Measurements from ENCODE around the gene PAXX. TPM values are rescaled to one million over a fixed set of nuclear protein-coding genes. Genes with fewer than 3 reads are reported as not detected.
A peak's percentile ranks its signal among the peaks of the same experiment; 100 is the strongest.

Gene PAXX
- total RNA-seq, 1 experiment from 2014 or later = 60.5 TPM

DNA sequence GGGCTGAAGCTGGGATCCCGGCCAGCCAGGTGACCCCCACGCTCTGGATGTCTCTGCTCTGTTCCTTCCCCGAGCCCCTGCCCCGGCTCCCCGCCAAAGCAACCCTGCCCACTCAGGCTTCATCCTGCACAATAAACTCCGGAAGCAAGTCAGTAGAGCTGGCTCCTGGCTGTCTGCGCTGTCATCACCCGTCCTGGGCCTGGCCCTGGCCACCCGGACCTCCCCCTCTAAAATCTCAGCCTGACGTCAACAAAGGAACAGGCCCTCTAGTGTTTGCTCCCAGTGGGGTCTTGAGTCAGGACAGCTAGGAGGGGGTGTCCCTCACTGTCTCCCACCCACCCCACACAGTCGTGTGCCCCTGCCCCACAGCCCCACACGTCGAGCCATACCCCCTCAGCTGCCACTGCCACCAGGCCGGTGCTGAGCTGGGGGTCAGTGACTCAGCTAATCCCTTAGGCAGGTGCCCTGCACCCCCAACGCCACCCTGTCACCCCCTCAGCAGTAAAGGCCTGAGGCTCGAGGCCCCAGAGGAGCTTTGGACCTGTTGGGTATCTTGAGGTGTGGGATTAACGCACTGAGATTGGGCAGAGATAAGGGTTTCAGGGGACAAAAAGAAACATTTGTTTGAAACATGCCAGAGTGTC is 10.5 kb upstream of the PAXX start:
- no peak for DNase-seq (ENCODE audit: low read depth)

GRCh38 chr9:136982232-136983051 is 9.8 kb upstream of the PAXX start, which contains the start of gene LCNL1:
Gene LCNL1, plus strand, starts transcription at chr9:136982993. Its CDS starts 594 bp downstream, at chr9:136983587.
- no peak for DNase-seq (ENCODE audit: low read depth)

DNA sequence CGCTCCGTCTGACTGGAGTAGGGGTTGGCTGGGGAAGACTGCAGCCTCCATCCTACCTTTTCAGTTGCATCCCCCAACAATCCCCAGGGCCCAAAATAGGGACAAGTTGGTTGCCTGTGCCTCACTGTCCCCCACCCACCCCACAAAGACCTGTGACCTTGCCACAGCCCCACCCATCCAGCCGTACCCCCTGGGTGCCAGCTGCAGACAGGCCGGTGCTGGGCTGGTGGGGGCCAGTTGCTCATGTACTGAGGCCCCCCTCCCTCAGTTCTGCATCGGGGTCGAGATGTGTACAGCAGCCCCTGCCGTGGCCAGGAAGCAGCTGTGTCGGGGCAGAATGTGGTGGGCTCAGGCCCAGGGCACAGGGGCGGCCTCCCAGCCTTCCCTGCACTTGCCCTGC is 9.1 kb upstream of the PAXX start:
- no peak for DNase-seq (ENCODE audit: low read depth)

DNA sequence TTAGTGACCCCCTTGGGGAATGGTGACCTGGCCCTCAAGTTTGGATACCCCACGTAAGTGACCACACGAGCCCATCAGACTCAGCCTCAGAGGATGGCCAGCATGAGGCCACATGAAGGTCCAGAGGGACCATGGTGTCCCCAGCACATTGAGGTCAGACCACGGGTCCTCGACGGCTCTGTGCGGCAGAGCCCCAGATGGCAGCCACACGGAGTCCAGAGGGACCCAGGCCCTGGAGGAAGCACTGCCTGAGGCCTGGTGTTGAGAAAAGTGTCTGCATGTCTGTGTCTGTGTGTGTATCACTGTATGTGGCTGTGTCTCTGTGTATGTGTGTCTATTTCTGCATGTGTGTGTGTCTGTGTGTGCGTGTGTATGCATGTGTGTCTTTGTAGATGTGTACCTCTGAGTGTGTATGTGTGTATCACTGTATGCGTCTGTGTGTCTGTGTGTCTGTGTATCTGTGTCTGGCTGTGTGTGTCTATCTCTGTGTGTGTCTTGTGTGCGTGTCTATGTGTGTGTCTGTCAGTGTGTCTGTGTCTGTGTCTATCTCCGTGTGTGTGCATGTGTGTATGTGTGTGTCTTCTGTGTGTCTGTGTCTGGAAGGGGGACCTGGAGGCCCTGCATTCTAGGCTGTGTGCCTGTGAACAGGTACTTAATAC is 8.4 kb upstream of the PAXX start:
- DNase-seq (ENCODE audit: low read depth) = no peak

DNA sequence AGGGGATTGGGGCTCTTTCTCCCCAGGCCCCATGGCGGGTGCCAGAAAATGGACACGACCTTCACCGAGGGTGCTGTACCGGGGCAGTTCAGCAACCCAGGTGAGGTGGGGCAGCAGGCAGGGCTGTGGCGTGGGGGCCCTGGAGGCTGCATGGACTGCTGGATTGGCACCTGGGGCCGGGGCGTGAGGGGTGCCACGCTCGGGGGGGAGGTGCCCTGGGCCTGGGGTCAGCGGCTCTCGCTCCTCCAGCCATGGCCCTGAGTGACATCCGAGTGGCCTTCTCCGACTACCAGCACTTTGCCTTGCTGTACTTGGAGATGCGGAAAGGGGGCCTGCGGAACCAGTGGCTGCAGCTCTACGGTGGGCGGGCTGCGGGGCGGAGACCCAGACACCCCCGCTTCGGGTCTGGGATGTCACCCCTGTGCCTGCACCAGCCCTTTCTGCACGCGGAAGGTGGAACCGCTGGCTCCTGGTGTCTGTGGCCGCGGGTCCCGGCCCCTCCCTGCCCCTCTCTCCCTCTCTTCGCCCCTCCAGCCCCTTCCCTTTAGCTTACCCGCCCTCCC is 7.7 kb upstream of the PAXX start:
- no peak for DNase-seq (ENCODE audit: low read depth)

- DNase-seq (ENCODE audit: low read depth) = no peak
These were observed 7.1 kb upstream of the PAXX start for GRCh38 chr9:136985027-136985602.

GRCh38 chr9:136985853-136986252 is 6.4 kb upstream of the PAXX start:
- DNase-seq (ENCODE audit: low read depth) = no peak

GRCh38 chr9:136988872-136989271 is 3.4 kb upstream of the PAXX start:
- no peak for DNase-seq (ENCODE audit: low read depth)

DNA sequence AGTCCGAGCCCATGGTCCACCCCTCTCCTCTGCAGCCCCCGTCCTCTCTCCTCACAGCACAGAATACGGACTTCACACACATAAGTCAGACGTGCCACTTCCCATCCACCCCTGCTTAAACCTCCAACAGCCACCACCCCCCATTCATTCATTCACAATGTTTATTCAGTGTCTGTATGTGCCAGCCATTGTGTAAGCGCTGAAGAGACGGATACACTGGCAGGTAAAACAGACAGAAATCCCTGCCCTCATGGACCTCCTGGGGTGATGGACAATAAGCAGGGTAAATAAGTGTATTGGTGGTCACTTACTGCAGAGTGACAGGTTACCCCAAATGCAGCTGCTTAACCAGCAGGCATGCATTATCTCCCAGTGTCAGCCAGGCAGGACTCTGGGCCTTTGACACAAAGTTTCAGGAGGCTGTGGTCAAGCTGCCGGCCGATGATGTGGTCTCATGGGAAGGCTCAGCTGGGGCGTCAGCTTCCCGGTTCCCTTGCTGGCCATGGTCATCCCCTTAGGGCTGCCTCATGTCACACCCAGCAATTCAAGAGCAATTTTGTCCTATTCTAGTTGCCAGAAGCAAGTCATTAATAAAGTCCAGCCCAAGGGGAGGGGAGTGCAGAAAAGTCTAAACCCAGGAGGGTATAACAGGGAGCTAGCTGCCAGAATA is 1.8 kb upstream of the PAXX start:
- DNase-seq (ENCODE audit: low read depth) = no peak

- no peak for DNase-seq (ENCODE audit: low read depth)
These were observed 672 bp downstream of the PAXX start for GRCh38 chr9:136992819-136993369.

GRCh38 chr9:136994180-136994887 is 2.1 kb downstream of the PAXX start:
- DNase-seq (ENCODE audit: low read depth) = no peak

DNA sequence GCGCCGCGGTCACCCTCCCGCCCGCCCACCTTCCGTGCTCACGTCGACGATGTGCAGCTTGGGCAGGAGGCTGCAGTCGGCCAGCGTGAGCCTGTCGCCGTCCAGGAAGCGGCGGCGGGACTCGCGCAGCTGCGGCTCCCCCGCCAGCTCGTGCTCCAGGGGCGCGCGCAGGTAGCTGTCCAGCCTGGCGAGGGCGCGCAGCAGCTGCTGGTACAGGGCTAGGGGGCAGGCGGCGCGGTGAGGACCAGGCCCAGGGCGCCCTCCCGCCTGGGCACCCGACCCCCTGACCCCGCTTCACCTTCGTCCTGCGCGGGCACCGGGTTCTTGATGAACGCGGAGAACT is 2.6 kb downstream of the PAXX start:
- DNase-seq (ENCODE audit: low read depth) = no peak

DNA sequence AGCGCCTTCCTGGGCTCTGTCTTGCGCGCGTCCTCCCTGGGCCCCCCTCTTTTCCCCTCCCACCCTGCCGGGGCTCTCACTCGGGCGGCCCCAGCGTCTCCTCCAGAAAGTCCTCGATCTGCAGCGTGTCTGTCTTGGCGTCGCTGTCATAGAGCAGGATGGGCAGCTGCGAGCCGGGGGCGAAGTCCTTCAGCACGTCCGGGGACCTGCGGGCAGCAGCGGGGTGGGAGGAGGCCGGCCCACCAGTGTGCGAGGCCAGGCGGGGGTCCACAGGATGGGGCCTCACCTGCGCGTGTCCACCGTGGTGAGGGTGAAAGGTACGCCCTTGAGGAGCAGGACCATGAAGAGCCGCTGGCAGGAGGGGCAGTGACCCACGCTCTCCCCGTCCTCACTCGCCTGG is 3.1 kb downstream of the PAXX start:
- DNase-seq (ENCODE audit: low read depth) = no peak

DNA sequence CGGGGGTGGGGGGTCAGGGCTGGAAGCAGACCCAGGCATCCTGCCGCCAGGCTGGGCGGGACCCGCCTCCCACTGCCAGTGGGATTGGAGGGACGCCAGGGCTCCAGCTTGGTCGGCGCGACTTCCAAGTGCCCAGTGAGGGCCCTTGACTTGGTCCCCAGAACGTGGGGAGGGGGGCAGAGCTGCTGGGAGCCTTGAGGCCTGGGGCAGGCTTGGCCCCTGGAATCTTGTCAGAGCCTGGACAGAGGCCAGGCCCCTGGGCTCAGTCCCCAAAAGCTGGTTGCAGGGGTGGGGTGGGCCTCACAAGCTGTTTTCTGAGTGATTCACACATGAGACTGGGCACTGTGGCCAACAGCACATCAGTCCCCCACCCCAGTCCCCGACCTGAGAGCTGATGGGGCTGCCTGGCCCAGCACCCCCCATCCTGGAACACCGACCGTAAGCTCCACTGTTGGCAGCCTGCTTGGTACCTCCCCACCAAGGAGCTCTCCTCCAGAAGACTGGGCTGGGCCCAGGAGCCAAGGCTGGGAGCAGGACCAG is 3.6 kb downstream of the PAXX start:
- DNase-seq (ENCODE audit: low read depth) = peak; percentile 54

GRCh38 chr9:136996361-136997292 is 4.4 kb downstream of the PAXX start, which contains the start of gene CLIC3:
Gene CLIC3, minus strand, starts transcription at chr9:136996568. Its CDS starts 25 bp downstream, at chr9:136996543.
- DNase-seq (ENCODE audit: low read depth) = peak; percentile 61

- no peak for DNase-seq (ENCODE audit: low read depth)
These were observed 5.1 kb downstream of the PAXX start for GRCh38 chr9:136997371-136997770.

DNA sequence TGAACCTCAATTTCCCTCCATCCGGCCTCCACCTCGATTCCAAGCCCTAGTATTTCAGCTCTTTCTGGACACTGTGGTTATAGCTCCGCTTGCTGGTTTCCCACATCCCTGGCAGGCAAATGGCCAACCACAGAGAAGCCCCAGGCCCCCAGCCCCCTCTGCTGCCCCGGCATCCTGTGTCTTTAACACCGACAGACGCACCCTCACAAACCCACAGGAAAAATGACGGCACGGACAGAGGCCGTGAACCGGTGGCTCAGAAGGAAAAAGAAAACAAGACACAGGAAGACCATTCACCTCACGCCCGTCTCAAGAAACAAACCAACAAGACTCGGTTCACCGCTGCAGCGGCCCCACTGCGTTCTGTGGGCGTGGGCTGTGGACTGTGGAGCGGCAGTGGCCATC is 5.6 kb downstream of the PAXX start:
- no peak for DNase-seq (ENCODE audit: low read depth)

DNA sequence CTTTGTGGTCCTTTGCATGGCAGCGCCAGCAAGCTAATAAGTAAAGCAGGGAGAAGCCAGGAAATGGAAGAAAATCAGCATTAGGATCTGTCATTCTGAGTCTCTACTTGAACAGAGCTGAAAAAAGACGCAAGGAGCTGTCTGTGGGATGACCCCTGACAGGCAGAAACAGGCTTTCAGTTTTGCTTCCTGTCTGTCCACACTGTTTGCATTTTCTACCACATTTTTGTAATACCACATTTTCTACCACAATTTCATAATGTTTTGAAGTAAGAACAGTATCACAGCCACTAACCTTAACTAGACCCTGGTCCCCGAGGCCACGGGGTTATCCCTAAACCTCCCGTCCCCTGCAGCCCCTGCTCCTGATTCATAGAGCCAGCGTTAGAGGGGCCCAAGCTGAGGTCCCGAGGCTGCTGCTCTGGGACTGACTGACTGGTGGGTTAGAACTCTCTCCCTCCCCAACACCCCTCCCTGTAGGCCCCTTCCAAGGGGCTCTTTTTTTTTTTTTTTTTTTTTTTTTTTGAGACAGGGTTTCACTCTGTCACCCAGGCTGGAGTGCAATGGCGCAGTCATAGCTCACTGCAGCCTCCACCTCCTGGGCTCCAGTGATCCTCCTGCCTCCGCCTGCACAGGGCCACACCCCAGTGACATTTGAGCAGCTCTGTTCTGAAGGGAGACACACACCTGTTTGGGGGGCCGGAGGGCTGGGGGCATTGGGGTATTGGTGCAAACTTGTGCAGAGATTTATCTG is 8.1 kb downstream of the PAXX start:
- DNase-seq (ENCODE audit: low read depth) = no peak

Data from Daoy (cell line).